ENCODE data around the gene STAG1.

DNA sequence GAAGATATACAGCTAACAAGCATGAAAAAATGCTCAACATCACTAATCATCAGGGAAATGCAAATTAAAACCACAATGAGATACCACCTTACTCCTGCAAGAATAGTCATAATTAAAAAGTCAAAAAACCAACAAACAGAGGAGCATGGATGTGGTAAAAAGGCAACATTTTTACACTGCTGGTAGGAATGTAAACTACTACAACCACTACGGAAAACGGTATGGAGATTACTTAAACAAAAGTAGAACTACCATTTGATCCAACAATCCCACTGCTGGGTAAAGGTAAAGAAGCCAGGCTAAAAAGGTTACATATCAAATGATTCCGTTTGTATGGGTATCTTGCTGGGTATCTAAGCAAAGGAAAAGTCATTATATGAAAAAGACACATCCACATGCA, 53.8 kb downstream of the STAG1 start:
- TF ChIP-seq, protein P1, sequence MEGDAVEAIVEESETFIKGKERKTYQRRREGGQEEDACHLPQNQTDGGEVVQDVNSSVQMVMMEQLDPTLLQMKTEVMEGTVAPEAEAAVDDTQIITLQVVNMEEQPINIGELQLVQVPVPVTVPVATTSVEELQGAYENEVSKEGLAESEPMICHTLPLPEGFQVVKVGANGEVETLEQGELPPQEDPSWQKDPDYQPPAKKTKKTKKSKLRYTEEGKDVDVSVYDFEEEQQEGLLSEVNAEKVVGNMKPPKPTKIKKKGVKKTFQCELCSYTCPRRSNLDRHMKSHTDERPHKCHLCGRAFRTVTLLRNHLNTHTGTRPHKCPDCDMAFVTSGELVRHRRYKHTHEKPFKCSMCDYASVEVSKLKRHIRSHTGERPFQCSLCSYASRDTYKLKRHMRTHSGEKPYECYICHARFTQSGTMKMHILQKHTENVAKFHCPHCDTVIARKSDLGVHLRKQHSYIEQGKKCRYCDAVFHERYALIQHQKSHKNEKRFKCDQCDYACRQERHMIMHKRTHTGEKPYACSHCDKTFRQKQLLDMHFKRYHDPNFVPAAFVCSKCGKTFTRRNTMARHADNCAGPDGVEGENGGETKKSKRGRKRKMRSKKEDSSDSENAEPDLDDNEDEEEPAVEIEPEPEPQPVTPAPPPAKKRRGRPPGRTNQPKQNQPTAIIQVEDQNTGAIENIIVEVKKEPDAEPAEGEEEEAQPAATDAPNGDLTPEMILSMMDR (conservative IDR thresholded peaks at IDR 0.05 in 1 of 2, IDR thresholded peaks at IDR 0.05 in 1 of 2; ENCODE audit: low read depth in 1 of 2, low read length in 2 of 2): no peak
- TF ChIP-seq EZH2 (IDR thresholded peaks at IDR 0.05; ENCODE audit: low read length, missing control alignments): no peak

All from fibroblast of lung (primary cell).